H1 (cell line): ENCODE data around the gene ADGRB3. TPM values are rescaled to one million over a fixed set of nuclear protein-coding genes. Genes with fewer than 3 reads are reported as not detected.

Experiments
- CTCF ChIA-PET: fragments of 300-600 bp; sonication (Branson Sonifier 250); formaldehyde crosslinking; loops from one replicate; lab custom pipeline; 2021; ENCODE audit not compliant: partially characterized antibody; lab: Charles Lee
- POLR2A ChIA-PET: fragments of 300-600 bp; sonication (Branson Sonifier 250); formaldehyde crosslinking; loops from one replicate; lab custom pipeline; 2021; ENCODE audit warnings: inconsistent platforms; ENCODE audit not compliant: partially characterized antibody; lab: Charles Lee
- DNase-seq, 2 experiments: peaks; one replicate each; pipeline versions ENCODE4 v3.0.0 to v3.0.0-alpha.2; 2010 to 2022; ENCODE audit warnings: low spot score in 2 of 2, low read depth in 1 of 2, mixed read lengths in 1 of 2
- FAIRE-seq: peaks from 2 replicates; lab custom pipeline; 2011; peaks lifted over from hg19 to GRCh38; lab: Jason Lieb, UNC
- H2AFZ ChIP-seq: 2 replicates; pipeline ENCODE4 v1.8.1; 2012; ENCODE audit warnings: low read length, inconsistent platforms
- H2AK5ac ChIP-seq: 2 replicates; pipeline ENCODE4 v1.6.1; 2013; ENCODE audit warnings: low read depth, low read length
- H2BK120ac ChIP-seq: replicated peaks from 2 replicates; pipeline ENCODE3; 2013; ENCODE audit warnings: low read depth, low read length, inconsistent platforms
- H2BK12ac ChIP-seq: 2 replicates; pipeline ENCODE4 v1.6.1; 2013; ENCODE audit warnings: low read depth, low read length
- H2BK15ac ChIP-seq: 2 replicates; pipeline ENCODE4 v1.6.1; 2013; ENCODE audit warnings: low read length
- H2BK20ac ChIP-seq: 2 replicates; pipeline ENCODE4 v1.6.1; 2013; ENCODE audit warnings: low read length
- H2BK5ac ChIP-seq: 2 replicates; pipeline ENCODE4 v1.6.1; 2013; ENCODE audit warnings: low read depth, low read length
- H3K14ac ChIP-seq: 2 replicates; pipeline ENCODE4 v1.6.1; 2013; ENCODE audit warnings: inconsistent platforms; ENCODE audit not compliant: insufficient read length
- H3K18ac ChIP-seq: 2 replicates; pipeline ENCODE4 v1.6.1; 2013; ENCODE audit warnings: low read length; ENCODE audit errors: extremely low read depth
- H3K23ac ChIP-seq: 2 replicates; pipeline ENCODE4 v1.6.1; 2013; ENCODE audit warnings: inconsistent platforms; ENCODE audit not compliant: insufficient read length
- H3K23me2 ChIP-seq: 2 replicates; pipeline ENCODE4 v1.6.1; 2013; ENCODE audit warnings: low read depth, low read length
- H3K27ac ChIP-seq: 2 replicates; pipeline ENCODE4 v1.6.1; 2011; ENCODE audit warnings: low read depth, low read length, inconsistent platforms
- H3K27me3 ChIP-seq, 4 experiments: replicated peaks in 1 of 4; 1 replicate in 1 of 4; 2 replicates in 3 of 4; pipeline versions ENCODE4 v1.6.1 to v1.8.1; 2011 to 2013; ENCODE audit warnings: low read length in 3 of 4, mild to moderate bottlenecking in 3 of 4, inconsistent platforms in 2 of 4, mixed read lengths in 2 of 4, moderate library complexity in 1 of 4; ENCODE audit not compliant: control insufficient read depth in 3 of 4, insufficient read depth in 3 of 4; ENCODE audit errors: extremely low read depth in 1 of 4
- H3K36me3 ChIP-seq, 4 experiments: 2 replicates each; pipeline versions ENCODE4 v1.6.1 to v1.8.1; 2011 to 2013; ENCODE audit warnings: mild to moderate bottlenecking in 4 of 4, low read length in 3 of 4, moderate library complexity in 2 of 4, control low read depth in 1 of 4, inconsistent platforms in 1 of 4; ENCODE audit not compliant: insufficient read depth in 4 of 4, control insufficient read depth in 2 of 4
- H3K4ac ChIP-seq: replicated peaks from 2 replicates; pipeline ENCODE3; 2013; ENCODE audit warnings: low read length, low read depth, mixed read lengths, inconsistent platforms; ENCODE audit not compliant: insufficient read length
- H3K4me1 ChIP-seq, 4 experiments: replicated peaks in 1 of 4; 1 replicate in 1 of 4; 2 replicates in 3 of 4; pipeline versions ENCODE4 v1.6.1 to v1.8.1; 2011 to 2013; ENCODE audit warnings: low read length in 3 of 4, inconsistent platforms in 2 of 4, mixed read lengths in 1 of 4; ENCODE audit not compliant: insufficient read depth in 4 of 4, control insufficient read depth in 3 of 4
- H3K4me2 ChIP-seq, 2 experiments: 2 replicates each; pipeline versions ENCODE4 v1.6.1 to v1.8.1; 2011 to 2013; ENCODE audit warnings: low read depth in 2 of 2, low read length in 2 of 2, control low read depth in 1 of 2, inconsistent platforms in 1 of 2, mild to moderate bottlenecking in 1 of 2; ENCODE audit not compliant: insufficient read depth in 1 of 2
- H3K4me3 ChIP-seq, 4 experiments: fragments of 200-600, 300-600 bp in 1 of 4; sonication (generic), shearing (Covaris generic), sonication (Bioruptor Twin) in 1 of 4; 2 replicates each; pipeline versions ENCODE4 v1.5.1 to v1.8.1; 2011 to 2016; ENCODE audit warnings: low read length in 4 of 4, low read depth in 3 of 4, control low read depth in 2 of 4, inconsistent platforms in 2 of 4, mild to moderate bottlenecking in 2 of 4, mixed read lengths in 1 of 4, moderate library complexity in 1 of 4; ENCODE audit not compliant: insufficient read depth in 2 of 4; ENCODE audit errors: extremely low read depth in 1 of 4
- H3K56ac ChIP-seq: replicated peaks from 2 replicates; pipeline ENCODE3; 2013; ENCODE audit warnings: low read depth, mild to moderate bottlenecking, mixed read lengths, low read length, inconsistent platforms; ENCODE audit not compliant: insufficient read length
- H3K79me1 ChIP-seq: 2 replicates; pipeline ENCODE4 v1.6.1; 2013; ENCODE audit warnings: low read depth, low read length, control low read depth
- H3K79me2 ChIP-seq, 2 experiments: 2 replicates each; pipeline versions ENCODE4 v1.6.1 to v1.8.1; 2012 to 2013; ENCODE audit warnings: low read length in 2 of 2, mild to moderate bottlenecking in 2 of 2, inconsistent platforms in 1 of 2; ENCODE audit not compliant: insufficient read depth in 2 of 2, control insufficient read depth in 1 of 2
- H3K9ac ChIP-seq, 4 experiments: replicated peaks in 1 of 4; 1 replicate in 1 of 4; 2 replicates in 3 of 4; pipeline versions ENCODE4 v1.6.1 to v1.8.1; 2011 to 2013; ENCODE audit warnings: low read depth in 3 of 4, low read length in 3 of 4, control low read depth in 2 of 4, mild to moderate bottlenecking in 2 of 4, moderate library complexity in 2 of 4, inconsistent platforms in 1 of 4; ENCODE audit errors: extremely low read depth in 1 of 4
- H3K9me3 ChIP-seq, 2 experiments: 2 replicates each; pipeline versions ENCODE4 v1.6.1 to v1.8.1; 2012 to 2013; ENCODE audit warnings: mild to moderate bottlenecking in 2 of 2, moderate library complexity in 2 of 2, control low read depth in 1 of 2, inconsistent platforms in 1 of 2, low read depth in 1 of 2, low read length in 1 of 2, mixed read lengths in 1 of 2; ENCODE audit not compliant: insufficient read depth in 2 of 2
- H4K20me1 ChIP-seq, 2 experiments: replicated peaks in 1 of 2; 2 replicates each; pipeline versions ENCODE3 to v1.8.1; 2011 to 2013; ENCODE audit warnings: inconsistent platforms in 2 of 2, low read length in 2 of 2, mild to moderate bottlenecking in 1 of 2; ENCODE audit not compliant: insufficient read depth in 2 of 2, control insufficient read depth in 1 of 2
- H4K5ac ChIP-seq: 2 replicates; pipeline ENCODE4 v1.6.1; 2013; ENCODE audit warnings: low read length, low read depth, mixed read lengths, inconsistent platforms; ENCODE audit not compliant: insufficient read length
- H4K8ac ChIP-seq: 2 replicates; pipeline ENCODE4 v1.8.0; 2013; ENCODE audit warnings: mild to moderate bottlenecking, moderate library complexity, low read length, inconsistent platforms; ENCODE audit not compliant: insufficient read depth; ENCODE audit errors: extremely low read depth
- H4K91ac ChIP-seq: replicated peaks from 2 replicates; pipeline ENCODE3; 2013; ENCODE audit warnings: low read length, mixed read lengths, inconsistent platforms; ENCODE audit not compliant: insufficient read length
- BRCA1 ChIP-seq: IDR thresholded peaks from 2 replicates; pipeline ENCODE4 v1.6.1; 2012; ENCODE audit warnings: low read depth, low read length, improper control_type of control experiment
- CEBPB ChIP-seq: IDR thresholded peaks from 2 replicates; pipeline ENCODE4 v1.6.1; 2012; ENCODE audit warnings: low read depth, low read length
- CHD1 ChIP-seq: IDR thresholded peaks from 2 replicates; pipeline ENCODE4 v1.6.1; 2012; ENCODE audit warnings: low read depth, low read length, improper control_type of control experiment
- HDAC2 ChIP-seq, 2 experiments: fragments of 300-600 bp in 1 of 2; sonication (generic) in 1 of 2; IDR thresholded peaks; 2 replicates each; pipeline ENCODE4 v1.6.1; 2011 to 2012; ENCODE audit warnings: low read depth in 2 of 2, low read length in 2 of 2, mild to moderate bottlenecking in 2 of 2, moderate library complexity in 2 of 2, borderline replicate concordance in 1 of 2, inconsistent platforms in 1 of 2
- POLR2A ChIP-seq, 2 experiments: IDR thresholded peaks; 1 replicate in 1 of 2; 2 replicates in 1 of 2; pipeline ENCODE4 v1.6.1; 2011; ENCODE audit warnings: low read depth in 2 of 2, low read length in 2 of 2, mild to moderate bottlenecking in 2 of 2; ENCODE audit errors: control extremely low read depth in 1 of 2
- RFX5 ChIP-seq: IDR thresholded peaks from 2 replicates; pipeline ENCODE4 v1.6.1; 2011; ENCODE audit warnings: low read depth, low read length, improper control_type of control experiment, borderline replicate concordance
- SIN3A ChIP-seq, 2 experiments: IDR thresholded peaks in 1 of 2; conservative IDR thresholded peaks in 1 of 2; 2 replicates each; pipeline ENCODE4 v1.6.1; 2011 to 2012; ENCODE audit warnings: low read length in 2 of 2, improper control_type of control experiment in 1 of 2, low read depth in 1 of 2, mild to moderate bottlenecking in 1 of 2
- SIRT6 ChIP-seq: IDR thresholded peaks from one replicate; pipeline ENCODE4 v1.7.1; 2012; ENCODE audit warnings: low read length, inconsistent platforms
- SP1 ChIP-seq: IDR thresholded peaks from 2 replicates; pipeline ENCODE4 v1.6.1; 2011; ENCODE audit warnings: low read depth, low read length
- TAF1 ChIP-seq: IDR thresholded peaks from 2 replicates; pipeline ENCODE4 v1.6.1; 2011; ENCODE audit warnings: mild to moderate bottlenecking, low read depth, low read length
- polyA plus RNA-seq, 7 experiments: library from polyadenylated mRNA; depleted of rRNA in 3 of 7; stranded (reverse) in 5 of 7; unstranded in 2 of 7; fragments of >200 nt in 5 of 7; fragments of 200-250 nt in 2 of 7; gene quantifications; 1 replicate in 5 of 7; 2 replicates in 1 of 7; 4 replicates in 1 of 7; pipeline versions ENCODE4 v1.2.1 to v1.2.3, GENCODE V29; 2011 to 2013; ENCODE audit warnings: missing spikeins in 2 of 7, mixed read lengths in 2 of 7
- total RNA-seq: library from RNA; stranded (reverse); fragmentation: NEBNext Ultra II Directional; extraction: Animal tissue kit (Norgen Biotek cat#: 25700); gene quantifications from 2 replicates; pipeline ENCODE4 v1.2.1, GENCODE V29; 2021

ADGRB3 gene
- total and polyA plus RNA-seq, 2 of the 8 experiments (the other 6 are each of a cell fraction or from before 2014, with no cell fraction given), result 0.35 to 1.2 TPM

DNA sequence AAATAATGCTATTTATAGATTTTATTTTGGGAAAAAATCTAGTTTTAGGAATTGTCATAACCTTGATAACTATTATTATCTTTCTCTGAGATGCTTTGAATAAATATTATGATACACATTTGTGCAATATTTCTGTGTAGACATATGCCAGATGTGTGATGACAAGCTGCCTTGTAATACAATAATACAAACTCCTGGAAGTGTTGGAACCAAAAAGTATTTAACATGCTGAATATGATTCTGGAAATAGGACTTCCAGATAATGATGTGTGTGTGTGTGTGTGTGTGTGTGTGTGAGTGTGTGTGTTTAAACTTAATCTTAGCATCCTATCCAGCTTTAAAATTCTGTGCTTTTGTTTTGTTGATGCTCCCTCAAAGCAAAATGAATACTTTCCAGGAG is 233.6 kb downstream of the ADGRB3 start:
- H3K23me2 ChIP-seq, result no peaks in the 10 kb centered on the region
- H4K20me1 ChIP-seq, result no peaks in the 10 kb centered on the region
- no peak overlapping the region for H3K14ac ChIP-seq
- H3K4me3 ChIP-seq, result no peak overlapping the region
- no peaks in the 10 kb centered on the region for H3K4me1 ChIP-seq
- H4K91ac ChIP-seq, result no peak overlapping the region
- H3K9me3 ChIP-seq, result peaks cover 13 to 16% of the 10 kb centered on the region in 2 experiments; a peak in 3 of 4 replicates
- H3K79me2 ChIP-seq, result no peaks in the 10 kb centered on the region
- no peak overlapping the region for H2BK20ac ChIP-seq
- no peak overlapping the region for H3K4ac ChIP-seq
- H2BK5ac ChIP-seq, result no peak overlapping the region
- POLR2A ChIA-PET, result no interaction called here
- DNase-seq, result no peak
- H4K8ac ChIP-seq, result no peak overlapping the region
- TF ChIP-seq HDAC2 (IDR thresholded peaks at IDR 0.05; ENCODE audit: borderline replicate concordance in 1 of 2, low read depth in 2 of 2, low read length in 2 of 2) (no peak), SIRT6 (no peak), POLR2A (IDR thresholded peaks at IDR 0.05; ENCODE audit: control extremely low read depth in 1 of 2, low read depth in 2 of 2, low read length in 2 of 2) (no peak), TAF1 (no peak), CHD1 (no peak), SP1 (no peak), SIN3A (conservative IDR thresholded peaks at IDR 0.05 in 1 of 2, IDR thresholded peaks at IDR 0.05 in 1 of 2; ENCODE audit: low read depth in 1 of 2, low read length in 2 of 2) (no peak), CEBPB (no peak), RFX5 (no peak), BRCA1 (no peak)
- TF ChIP-seq, all 59 proteins: peak for 0
- Histone ChIP-seq H3K23ac (no peak overlapping the region), H3K36me3 (no peaks in the 10 kb centered on the region), H3K79me1 (no peaks in the 10 kb centered on the region), H2BK120ac (no peak overlapping the region), H2AFZ (no peak overlapping the region), H2BK12ac (no peak overlapping the region), H3K18ac (no peak overlapping the region), H3K4me2 (no peak overlapping the region), H2BK15ac (no peak overlapping the region), H3K9ac (no peak overlapping the region), H3K27me3 (no peaks in the 10 kb centered on the region), H2AK5ac (no peak overlapping the region), H3K27ac (no peak overlapping the region), H4K5ac (no peak overlapping the region), H3K56ac (no peak overlapping the region)
- FAIRE-seq, result no peak
- CTCF ChIA-PET, result interaction anchor here (0.6 kb wide), 1 partner anchor 296 kb away, joined by 3 read pairs; no protein-coding TSS in a partner anchor
